ENCODE measurements around the gene APPBP2. TPM values are rescaled to one million over a fixed set of nuclear protein-coding genes. Genes with fewer than 3 reads are reported as not detected.

The APPBP2 gene
- polyA plus RNA-seq, 1 of the 3 experiments (the other 2 are of a cell fraction), result 7.6 TPM

- TF ChIP-seq GATA2 (CRISPR knock-in tag; IDR thresholded peaks at IDR 0.05), result no peak
- TF ChIP-seq MEF2A (IDR thresholded peaks at IDR 0.05; ENCODE audit: borderline replicate concordance, low read depth), result no peak
- no peak for TF ChIP-seq SMC3 (IDR thresholded peaks at IDR 0.05; ENCODE audit: low read depth, low read length)
- no peak for TF ChIP-seq YY1 (IDR thresholded peaks at IDR 0.05; ENCODE audit: low read depth)
- no peak for TF ChIP-seq RXRA (IDR thresholded peaks at IDR 0.05; ENCODE audit: borderline replicate concordance, low read depth)
- TF ChIP-seq USF2 (IDR thresholded peaks at IDR 0.05; ENCODE audit: borderline replicate concordance, low read depth, low read length), result no peak
- TF ChIP-seq IRF3 (IDR thresholded peaks at IDR 0.05; ENCODE audit: low read depth, low read length), result no peak
- TF ChIP-seq GABPA (IDR thresholded peaks at IDR 0.05; ENCODE audit: low read depth), result no peak
- TF ChIP-seq USF1 (IDR thresholded peaks at IDR 0.05; ENCODE audit: borderline replicate concordance, low read depth), result no peak
- no peak for TF ChIP-seq PBX3 (IDR thresholded peaks at IDR 0.05)
- CTCF ChIA-PET, result no interaction called here
- peaks cover 37 to 98% of the 10 kb centered on the region in 2 experiments for H3K36me3 ChIP-seq (replicated peaks in 1 of 2; ENCODE audit: control insufficient read depth in 1 of 2, insufficient read depth in 2 of 2, low read length in 1 of 2)
- peaks cover 11% of the 10 kb centered on the region for H3F3A ChIP-seq (replicated peaks; ENCODE audit: insufficient read depth)
- no peak for DNase-seq
- WGBS (ENCODE audit: low lambda C conversion rate), result over 99% methylated on average over 3 of the region's 3 CpGs
- H3K27me3 ChIP-seq (ENCODE audit: insufficient read depth), result no peaks in the 10 kb centered on the region
- H3K4me1 ChIP-seq (ENCODE audit: control insufficient read depth in 1 of 2, insufficient read depth in 2 of 2, low read depth in 1 of 2, low read length in 1 of 2), result no peaks in the 10 kb centered on the region
- H4K20me1 ChIP-seq (ENCODE audit: insufficient read depth), result no peaks in the 10 kb centered on the region
- H3K79me2 ChIP-seq (ENCODE audit: insufficient read depth), result peaks cover 52% of the 10 kb centered on the region
- H3K9me3 ChIP-seq, result no peaks in the 10 kb centered on the region
- H3K4me2 ChIP-seq, result no peak overlapping the region
- H2AFZ ChIP-seq (ENCODE audit: low read depth), result no peak overlapping the region
- no peak overlapping the region for H3K9ac ChIP-seq
- H3K4me3 ChIP-seq (ENCODE audit: low read depth in 2 of 2, low read length in 1 of 2), result no peak overlapping the region
- H3K9me2 ChIP-seq, result no peaks in the 10 kb centered on the region
- POLR2A ChIA-PET, result no interaction called here
- no peak overlapping the region for H3K27ac ChIP-seq (ENCODE audit: low read depth in 2 of 2, low read length in 1 of 2)
Observed at GRCh38 chr17:60493847-60494321, 32.2 kb downstream of the APPBP2 start.

GRCh38 chr17:60491771-60492170 is 34.3 kb downstream of the APPBP2 start:
- ChIA-PET POLR2A (no interaction called here), CTCF (interaction anchor here (1.0 to 1.1 kb wide), 2 partner anchors 9 to 110 kb away, joined by 3 read pairs; no protein-coding TSS in a partner anchor)
- Histone ChIP-seq H3K9me2 (no peaks in the 10 kb centered on the region), H3F3A (replicated peaks; ENCODE audit: insufficient read depth) (peaks cover 5% of the 10 kb centered on the region), H3K79me2 (ENCODE audit: insufficient read depth) (peaks cover 30% of the 10 kb centered on the region), H3K4me2 (no peak overlapping the region), H3K36me3 (replicated peaks in 1 of 2; ENCODE audit: control insufficient read depth in 1 of 2, insufficient read depth in 2 of 2, low read length in 1 of 2) (peaks cover 25 to 97% of the 10 kb centered on the region in 2 experiments), H2AFZ (ENCODE audit: low read depth) (no peak overlapping the region), H3K9ac (no peak overlapping the region), H3K27ac (ENCODE audit: low read depth in 2 of 2, low read length in 1 of 2) (no peak overlapping the region), H3K4me3 (ENCODE audit: low read depth in 2 of 2, low read length in 1 of 2) (no peak overlapping the region; a peak in 1 of 4 replicates), H4K20me1 (ENCODE audit: insufficient read depth) (no peaks in the 10 kb centered on the region), H3K4me1 (ENCODE audit: control insufficient read depth in 1 of 2, insufficient read depth in 2 of 2, low read depth in 1 of 2, low read length in 1 of 2) (no peaks in the 10 kb centered on the region), H3K9me3 (no peaks in the 10 kb centered on the region), H3K27me3 (ENCODE audit: insufficient read depth) (no peaks in the 10 kb centered on the region)
- 98% methylated on average over 3 of the region's 3 CpGs for WGBS (ENCODE audit: low lambda C conversion rate)
- no peak for DNase-seq
- TF ChIP-seq NRF1 (IDR thresholded peaks at IDR 0.05; ENCODE audit: low read depth, low read length), result no peak
- TF ChIP-seq PBX3 (IDR thresholded peaks at IDR 0.05), result no peak
- TF ChIP-seq SMC3 (IDR thresholded peaks at IDR 0.05; ENCODE audit: low read depth, low read length), result no peak
- TF ChIP-seq RFX5 (IDR thresholded peaks at IDR 0.05; ENCODE audit: low read length), result no peak
- no peak for TF ChIP-seq RCOR1 (IDR thresholded peaks at IDR 0.05; ENCODE audit: low read length)
- TF ChIP-seq REST (IDR thresholded peaks at IDR 0.05; ENCODE audit: low read depth, low read length), result no peak
- TF ChIP-seq CTCF (IDR thresholded peaks at IDR 0.05), result no peak
- no peak for TF ChIP-seq JUND (IDR thresholded peaks at IDR 0.05)
